GM23338 (cell line): Measurements from ENCODE around the gene COBL. TPM values are rescaled to one million over a fixed set of nuclear protein-coding genes. Genes with fewer than 3 reads are reported as not detected.

Source experiments
- ATAC-seq: fragments of 200-7000 bp; cut with Tn5 transposase; 3 replicates; pipeline ENCODE4 v1.9.1; 2020
- DNase-seq: peaks from one replicate; pipeline ENCODE4 v3.0.0-alpha.2; 2015; ENCODE audit warnings: low spot score
- H2AFZ ChIP-seq: fragments of 200-600 bp; sonication (generic); 2 replicates; pipeline ENCODE4 v1.8.0; 2016; ENCODE audit warnings: antibody characterized with exemption, mild to moderate bottlenecking, moderate library complexity
- H3F3A ChIP-seq: fragments of 200-600 bp; sonication (generic); replicated peaks from 2 replicates; pipeline ENCODE4 v1.8.0; 2017; ENCODE audit warnings: antibody characterized with exemption, mixed run types, low read depth
- H3K27ac ChIP-seq: fragments of 200-600 bp; sonication (generic); 2 replicates; pipeline ENCODE4 v1.6.1; 2016; ENCODE audit warnings: low read depth
- H3K27me3 ChIP-seq: fragments of 200-600 bp; sonication (generic); 2 replicates; pipeline ENCODE4 v1.8.0; 2016; ENCODE audit warnings: mild to moderate bottlenecking, mixed run types, moderate library complexity; ENCODE audit not compliant: insufficient read depth
- H3K36me3 ChIP-seq: fragments of 200-600 bp; sonication (generic); 2 replicates; pipeline ENCODE4 v1.8.0; 2016; ENCODE audit warnings: mild to moderate bottlenecking; ENCODE audit not compliant: insufficient read depth
- H3K4me1 ChIP-seq: fragments of 200-600 bp; sonication (generic); 2 replicates; pipeline ENCODE4 v1.8.0; 2016; ENCODE audit warnings: mild to moderate bottlenecking, moderate library complexity; ENCODE audit not compliant: insufficient read depth
- H3K4me2 ChIP-seq: fragments of 200-600 bp; sonication (generic); 2 replicates; pipeline ENCODE4 v1.7.1; 2017; ENCODE audit warnings: mixed run types
- H3K4me3 ChIP-seq: fragments of 200-600 bp; sonication (generic); 2 replicates; pipeline ENCODE4 v1.6.1; 2016; ENCODE audit warnings: mixed run types
- H3K79me2 ChIP-seq: fragments of 200-600 bp; sonication (generic); replicated peaks from 2 replicates; pipeline ENCODE4 v1.8.0; 2017; ENCODE audit warnings: mild to moderate bottlenecking; ENCODE audit not compliant: insufficient read depth
- H3K9me2 ChIP-seq: fragments of 200-600 bp; sonication (generic); 2 replicates; pipeline ENCODE4 v1.8.0; 2017; ENCODE audit not compliant: insufficient read depth
- H4K20me1 ChIP-seq: fragments of 200-600 bp; sonication (generic); replicated peaks from 2 replicates; pipeline ENCODE4 v1.8.0; 2017; ENCODE audit warnings: mild to moderate bottlenecking; ENCODE audit not compliant: insufficient read depth
- H3K27ac Mint-ChIP-seq: 2 replicates; pipeline ENCODE4 v1.8.0; 2020; ENCODE audit warnings: inconsistent platforms, mild to moderate bottlenecking, moderate library complexity, mixed read lengths
- H3K27me3 Mint-ChIP-seq: 3 replicates; pipeline ENCODE4 v1.8.0; 2022; ENCODE audit warnings: low read depth, mild to moderate bottlenecking, moderate library complexity, mixed read lengths, inconsistent platforms; ENCODE audit not compliant: insufficient read depth, poor library complexity
- H3K36me3 Mint-ChIP-seq: 3 replicates; pipeline ENCODE4 v1.8.0; 2021; ENCODE audit warnings: low read depth, mild to moderate bottlenecking, inconsistent platforms, moderate library complexity, mixed read lengths
- H3K4me1 Mint-ChIP-seq: 3 replicates; pipeline ENCODE4 v1.8.0; 2020; ENCODE audit warnings: mild to moderate bottlenecking, inconsistent platforms, mixed read lengths
- H3K4me3 Mint-ChIP-seq: 3 replicates; pipeline ENCODE4 v1.8.0; 2021; ENCODE audit warnings: moderate library complexity, mild to moderate bottlenecking, inconsistent platforms, mixed read lengths
- H3K9me3 Mint-ChIP-seq: 3 replicates; pipeline ENCODE4 v1.8.0; 2020; ENCODE audit warnings: moderate library complexity, mild to moderate bottlenecking, inconsistent platforms, mixed read lengths
- CTCF ChIP-seq, 2 experiments: fragments of 200-600 bp in 1 of 2; sonication (generic) in 1 of 2; conservative IDR thresholded peaks; 2 replicates each; pipeline versions ENCODE4 v1.5.1 to v1.6.1; 2016 to 2017; ENCODE audit warnings: antibody characterized with exemption in 2 of 2, low read depth in 2 of 2, mild to moderate bottlenecking in 2 of 2, moderate library complexity in 1 of 2
- JUNB ChIP-seq: IDR thresholded peaks from one replicate; pipeline ENCODE4 v1.6.1; 2016; ENCODE audit warnings: antibody characterized with exemption; ENCODE audit not compliant: unreplicated experiment
- STAT1 ChIP-seq: IDR thresholded peaks from one replicate; pipeline ENCODE4 v1.6.1; 2016; ENCODE audit warnings: antibody characterized with exemption; ENCODE audit not compliant: unreplicated experiment
- ZNF331 ChIP-seq: fragments of 250-450 bp; sonication (Bioruptor Pico); IDR thresholded peaks from 2 replicates; pipeline ENCODE4 v1.5.0; 2020; ENCODE audit warnings: low read depth, mild to moderate bottlenecking, moderate library complexity
- ZNF462 ChIP-seq: fragments of 250-450 bp; sonication (Bioruptor Pico); IDR thresholded peaks from 2 replicates; pipeline ENCODE4 v1.5.0; 2020; ENCODE audit warnings: mild to moderate bottlenecking, moderate library complexity
- polyA plus RNA-seq: library from polyadenylated mRNA; unstranded; fragments of >200 nt; fragmentation: Nextera tagmentation; extraction: Ambion mirVana; gene quantifications from 2 replicates; pipeline ENCODE4 v1.2.1, GENCODE V29; 2016
- total RNA-seq: library from RNA; depleted of rRNA; stranded (reverse); fragments of >200 nt; shearing (Covaris generic); gene quantifications from 2 replicates; pipeline ENCODE4 v1.2.3, GENCODE V29; 2014

Gene COBL
- total and polyA plus RNA-seq, 2 experiments from 2014 or later = 18.3 to 51.9 TPM

- Mint-ChIP-seq H3K36me3 (peaks cover 16% of the 10 kb centered on the region), H3K27ac (peak overlapping the region; percentile 49; the same call in 1 of the 2 replicates), H3K27me3 (peaks cover 6% of the 10 kb centered on the region), H3K4me3 (no peak overlapping the region), H3K9me3 (peaks cover 9% of the 10 kb centered on the region), H3K4me1 (peaks cover 34% of the 10 kb centered on the region)
- Histone ChIP-seq H3K4me2 (0 out of 2 replicates have a peak overlapping the region, but pooled peaks have one; percentile 15), H3K79me2 (peaks cover 8% of the 10 kb centered on the region; the same call in 1 of the 2 replicates), H3K27me3 (no peaks in the 10 kb centered on the region), H3K9me2 (0 out of 2 replicates have a peak, but pooled peaks cover 5% of the 10 kb centered on the region), H4K20me1 (0 out of 2 replicates have a peak, but pooled peaks cover 3% of the 10 kb centered on the region), H3K36me3 (no peaks in the 10 kb centered on the region), H2AFZ (no peak overlapping the region), H3K4me3 (no peak overlapping the region), H3K27ac (no peak overlapping the region), H3F3A (no peaks in the 10 kb centered on the region), H3K4me1 (peaks cover 21% of the 10 kb centered on the region)
- DNase-seq (peak; percentile 75), ATAC-seq (peak; percentile 44)
- TF ChIP-seq CTCF (conservative IDR thresholded peaks at IDR 0.05; ENCODE audit: low read depth in 2 of 2) (peak; percentile 69 to 79), STAT1 (no peak), ZNF462 (CRISPR knock-in tag) (no peak), ZNF331 (CRISPR knock-in tag) (no peak), JUNB (no peak)
Observed at GRCh38 chr7:51141451-51142003, 175.1 kb downstream of the COBL start.
